ENCODE data around the gene NOS1AP.

Gene NOS1AP

DNA sequence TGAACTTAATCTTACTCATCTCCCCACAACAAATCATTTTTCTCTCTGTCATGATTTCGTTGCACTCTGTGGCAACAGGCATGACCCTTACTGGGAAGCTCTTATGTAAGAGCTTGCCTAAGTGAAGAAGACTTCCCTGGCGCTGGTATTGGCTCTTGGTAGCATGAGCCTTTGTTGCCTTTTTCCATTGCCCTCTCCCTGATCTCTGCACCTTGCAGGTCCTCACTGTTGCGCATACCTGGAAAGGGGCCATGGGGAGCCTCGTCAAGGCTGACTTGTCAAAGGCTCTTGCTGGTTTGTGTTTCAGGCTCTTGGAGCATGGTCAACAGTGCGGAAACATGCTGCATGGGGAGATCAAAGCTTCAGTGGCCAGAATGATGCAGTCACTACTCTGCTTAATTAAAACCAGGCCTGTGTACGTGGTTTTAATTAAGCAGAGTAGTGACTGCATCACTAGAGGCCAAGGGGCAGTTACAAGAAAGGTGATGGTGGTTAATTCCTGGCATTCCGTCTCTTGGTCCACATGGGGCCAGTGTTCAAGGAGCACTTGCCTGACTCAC lies 165.8 kb downstream of the NOS1AP start:
- DNase-seq (ENCODE audit: extremely low read depth, insufficient read length): no peak

GRCh38 chr1:162236201-162236600 lies 166.7 kb downstream of the NOS1AP start:
- TF ChIP-seq, protein P1, sequence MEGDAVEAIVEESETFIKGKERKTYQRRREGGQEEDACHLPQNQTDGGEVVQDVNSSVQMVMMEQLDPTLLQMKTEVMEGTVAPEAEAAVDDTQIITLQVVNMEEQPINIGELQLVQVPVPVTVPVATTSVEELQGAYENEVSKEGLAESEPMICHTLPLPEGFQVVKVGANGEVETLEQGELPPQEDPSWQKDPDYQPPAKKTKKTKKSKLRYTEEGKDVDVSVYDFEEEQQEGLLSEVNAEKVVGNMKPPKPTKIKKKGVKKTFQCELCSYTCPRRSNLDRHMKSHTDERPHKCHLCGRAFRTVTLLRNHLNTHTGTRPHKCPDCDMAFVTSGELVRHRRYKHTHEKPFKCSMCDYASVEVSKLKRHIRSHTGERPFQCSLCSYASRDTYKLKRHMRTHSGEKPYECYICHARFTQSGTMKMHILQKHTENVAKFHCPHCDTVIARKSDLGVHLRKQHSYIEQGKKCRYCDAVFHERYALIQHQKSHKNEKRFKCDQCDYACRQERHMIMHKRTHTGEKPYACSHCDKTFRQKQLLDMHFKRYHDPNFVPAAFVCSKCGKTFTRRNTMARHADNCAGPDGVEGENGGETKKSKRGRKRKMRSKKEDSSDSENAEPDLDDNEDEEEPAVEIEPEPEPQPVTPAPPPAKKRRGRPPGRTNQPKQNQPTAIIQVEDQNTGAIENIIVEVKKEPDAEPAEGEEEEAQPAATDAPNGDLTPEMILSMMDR (IDR thresholded peaks at IDR 0.05; ENCODE audit: insufficient read depth, low read length, poor library complexity, severe bottlenecking): no peak

More for the DNA sequence above, 165.8 kb downstream of the NOS1AP start:
- H3K4me3 ChIP-seq (replicated peaks; ENCODE audit: low read depth, low read length): no peak overlapping the region
- TF ChIP-seq, protein P1 (IDR thresholded peaks at IDR 0.05; ENCODE audit: insufficient read depth, low read length, poor library complexity, severe bottlenecking): no peak
- no peaks in the 10 kb centered on the region; the same call in 1 of the 2 replicates for H3K27me3 ChIP-seq (replicated peaks; ENCODE audit: control insufficient read depth, insufficient read depth, low read length)
- no peaks in the 10 kb centered on the region for H3K36me3 ChIP-seq (ENCODE audit: control insufficient read depth, insufficient read depth, low read length)

GRCh38 chr1:162236618-162237017 lies 167.1 kb downstream of the NOS1AP start:
- TF ChIP-seq, protein P1 (IDR thresholded peaks at IDR 0.05; ENCODE audit: insufficient read depth, low read length, poor library complexity, severe bottlenecking): no peak
- no peak for DNase-seq (ENCODE audit: extremely low read depth, insufficient read length)

More at GRCh38 chr1:162236201-162236600, 166.7 kb downstream of the NOS1AP start:
- no peaks in the 10 kb centered on the region for H3K36me3 ChIP-seq (ENCODE audit: control insufficient read depth, insufficient read depth, low read length)
- no peak overlapping the region for H3K4me3 ChIP-seq (replicated peaks; ENCODE audit: low read depth, low read length)
- DNase-seq (ENCODE audit: extremely low read depth, insufficient read length): no peak
- H3K27me3 ChIP-seq (replicated peaks; ENCODE audit: control insufficient read depth, insufficient read depth, low read length): no peaks in the 10 kb centered on the region; the same call in 1 of the 2 replicates

DNA sequence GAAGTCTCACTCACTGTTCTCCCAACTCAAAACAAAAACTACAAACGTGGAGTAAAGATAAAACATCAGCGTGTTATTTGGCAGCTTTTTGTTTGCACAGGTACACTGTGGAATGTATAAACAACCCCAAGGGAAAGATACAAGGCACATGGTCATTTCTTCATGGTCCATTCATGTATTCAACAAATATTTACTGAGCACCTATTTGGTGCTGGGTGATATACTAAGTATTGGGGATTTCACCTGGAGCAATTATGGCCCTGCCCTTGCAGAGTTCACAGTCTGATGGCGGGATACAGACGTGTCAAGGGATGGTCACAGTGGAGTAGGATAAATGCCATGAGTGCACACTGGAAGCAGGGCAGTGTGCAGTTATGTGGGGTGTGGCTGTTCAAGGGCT lies 171.1 kb downstream of the NOS1AP start:
- Histone ChIP-seq H3K4me3 (replicated peaks; ENCODE audit: low read depth, low read length) (no peak overlapping the region), H3K27me3 (replicated peaks; ENCODE audit: control insufficient read depth, insufficient read depth, low read length) (no peaks in the 10 kb centered on the region; the same call in 1 of the 2 replicates), H3K36me3 (ENCODE audit: control insufficient read depth, insufficient read depth, low read length) (no peaks in the 10 kb centered on the region)
- TF ChIP-seq, protein P1 (IDR thresholded peaks at IDR 0.05; ENCODE audit: insufficient read depth, low read length, poor library complexity, severe bottlenecking): no peak
- DNase-seq (ENCODE audit: extremely low read depth, insufficient read length): no peak

More at GRCh38 chr1:162236618-162237017, 167.1 kb downstream of the NOS1AP start:
- H3K27me3 ChIP-seq (replicated peaks; ENCODE audit: control insufficient read depth, insufficient read depth, low read length): no peaks in the 10 kb centered on the region; the same call in 1 of the 2 replicates
- no peaks in the 10 kb centered on the region for H3K36me3 ChIP-seq (ENCODE audit: control insufficient read depth, insufficient read depth, low read length)
- no peak overlapping the region for H3K4me3 ChIP-seq (replicated peaks; ENCODE audit: low read depth, low read length)

DNA sequence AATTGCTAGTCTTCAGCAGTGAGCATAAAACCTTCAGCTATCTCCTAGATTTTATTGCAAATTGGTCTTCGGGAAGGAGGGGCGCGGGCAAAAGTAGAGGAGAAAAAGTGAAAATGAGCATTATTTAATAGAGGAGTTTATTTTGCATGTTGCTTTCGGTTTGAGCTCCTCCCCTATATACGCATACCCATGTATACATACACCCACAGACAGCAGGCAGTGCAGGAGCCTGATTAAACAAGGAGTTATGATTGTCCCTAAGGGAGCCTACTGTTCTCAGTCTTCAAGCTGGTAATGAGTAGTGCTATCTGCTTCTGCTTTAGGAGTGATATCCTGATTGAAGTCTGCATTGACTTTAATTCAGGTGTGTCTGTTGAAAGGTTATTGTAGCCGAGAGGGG lies 173.3 kb downstream of the NOS1AP start:
- no peak overlapping the region for H3K4me3 ChIP-seq (replicated peaks; ENCODE audit: low read depth, low read length)
- TF ChIP-seq, protein P1 (IDR thresholded peaks at IDR 0.05; ENCODE audit: insufficient read depth, low read length, poor library complexity, severe bottlenecking): no peak
- no peaks in the 10 kb centered on the region; the same call in 1 of the 2 replicates for H3K27me3 ChIP-seq (replicated peaks; ENCODE audit: control insufficient read depth, insufficient read depth, low read length)

More for the DNA sequence above, 173.3 kb downstream of the NOS1AP start:
- no peak for DNase-seq (ENCODE audit: extremely low read depth, insufficient read length)
- no peaks in the 10 kb centered on the region for H3K36me3 ChIP-seq (ENCODE audit: control insufficient read depth, insufficient read depth, low read length)
